Activated T-helper 1 cell treated with Interleukin-2 at 50 U/mL for 16 hours (primary cell): ENCODE data around the gene HP1BP3.
A peak's percentile ranks its signal among the peaks of the same experiment; 100 is the strongest.

Experiments used
- DNase-seq: peaks from one replicate; pipeline ENCODE4 v3.0.0-alpha.2; 2020; ENCODE audit warnings: low read depth

HP1BP3 gene

GRCh38 chr1:20711285-20712214 lies 75.6 kb downstream of the HP1BP3 start:
- DNase-seq = no peak

DNA sequence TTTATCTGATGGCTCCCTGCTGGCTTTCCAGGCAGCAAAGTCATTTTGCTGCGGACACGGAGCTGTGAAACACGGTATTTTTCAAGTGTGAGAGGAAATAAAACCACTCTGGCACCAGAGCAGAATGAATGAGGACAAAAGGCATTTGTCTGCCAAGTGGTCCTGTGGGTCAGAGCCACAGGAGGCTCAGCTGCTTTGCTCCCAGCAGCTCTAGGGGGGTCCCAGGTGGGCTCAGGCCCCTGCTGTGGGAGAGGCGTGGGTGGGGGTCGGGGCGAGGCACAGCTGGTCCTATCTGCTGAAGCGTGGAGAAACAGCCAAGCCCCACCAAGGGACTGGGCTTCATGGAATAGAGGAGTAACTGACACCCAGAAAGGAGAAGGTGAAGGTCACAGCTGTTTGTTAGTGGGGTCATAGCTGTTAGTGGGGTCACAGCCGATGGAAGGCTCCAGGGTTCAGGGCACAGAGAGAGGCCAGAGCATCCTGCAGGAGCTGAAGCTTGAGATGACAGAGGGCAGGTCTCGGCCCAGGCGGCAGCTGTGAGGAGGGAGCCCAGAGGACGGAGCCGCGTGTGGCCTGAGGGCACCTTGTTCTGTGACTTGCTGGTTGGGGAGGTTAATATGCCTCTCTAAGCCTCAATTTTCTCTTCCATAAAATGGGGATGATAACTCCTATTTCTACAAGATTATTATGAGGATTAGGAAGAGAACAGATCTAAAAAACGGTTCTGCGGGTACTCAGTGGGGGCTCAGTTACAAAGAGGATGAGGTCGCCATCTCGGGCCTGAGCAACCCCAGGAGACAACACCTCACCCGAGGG lies 76.4 kb downstream of the HP1BP3 start:
- no peak for DNase-seq

DNA sequence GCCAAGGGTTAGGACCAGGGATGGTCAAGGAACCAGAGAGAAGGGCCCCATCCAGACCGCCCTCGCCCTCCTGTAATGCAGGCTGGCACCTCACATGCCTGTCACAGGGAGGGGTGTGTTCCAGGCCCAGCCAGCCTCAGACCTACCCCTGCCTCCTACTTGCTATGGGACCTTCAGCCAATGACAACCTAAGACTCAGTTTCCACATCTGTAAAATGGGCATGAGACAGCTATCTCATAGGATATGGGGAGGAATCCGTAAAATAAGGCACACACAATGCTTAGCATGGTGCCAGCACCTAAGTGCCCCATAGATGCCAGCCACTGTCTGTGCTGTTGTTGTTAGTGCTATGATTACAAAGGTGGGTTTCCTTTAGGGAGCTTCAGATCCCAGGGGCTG lies 77.2 kb downstream of the HP1BP3 start:
- no peak for DNase-seq

DNA sequence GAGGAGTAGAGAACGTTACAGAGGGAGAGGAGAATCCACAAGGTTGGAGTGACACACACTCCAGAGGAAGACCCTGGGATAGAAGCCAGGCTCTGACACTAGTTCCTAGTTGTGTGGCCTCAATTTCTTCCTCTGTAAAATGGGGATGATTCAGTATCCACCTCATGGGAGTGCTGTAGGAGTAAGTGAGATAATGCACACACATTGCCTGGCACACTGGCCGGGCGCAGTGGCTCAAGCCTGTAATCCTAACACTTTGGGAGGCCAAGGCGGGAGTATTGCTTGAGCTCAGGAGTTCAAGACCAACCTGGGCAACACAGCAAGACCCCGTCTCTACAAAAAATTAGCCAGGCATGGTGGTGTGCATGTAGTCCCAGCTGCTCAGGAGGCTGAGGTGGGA lies 78.2 kb downstream of the HP1BP3 start:
- no peak for DNase-seq

DNA sequence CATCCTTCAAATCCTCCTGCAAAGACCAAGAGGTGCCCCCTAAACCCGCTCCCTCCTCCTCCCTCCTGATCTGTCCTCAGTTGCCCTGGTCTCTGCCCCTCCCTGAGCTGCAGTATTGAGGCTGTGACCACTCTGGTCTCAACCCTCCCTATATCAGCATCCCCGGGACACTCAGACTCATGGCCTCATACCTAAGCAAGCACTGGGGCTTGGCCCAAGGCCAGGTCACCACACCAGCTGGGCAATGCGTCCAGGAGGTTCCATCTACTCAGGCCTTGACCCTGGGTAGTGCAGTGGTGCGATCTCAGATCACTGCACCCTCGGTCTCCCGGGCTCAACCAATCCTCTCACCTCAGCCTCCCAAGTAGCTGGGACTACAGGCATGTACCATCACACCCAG lies 79.0 kb downstream of the HP1BP3 start:
- DNase-seq = no peak

GRCh38 chr1:20706841-20707240 lies 80.3 kb downstream of the HP1BP3 start:
- no peak for DNase-seq

DNA sequence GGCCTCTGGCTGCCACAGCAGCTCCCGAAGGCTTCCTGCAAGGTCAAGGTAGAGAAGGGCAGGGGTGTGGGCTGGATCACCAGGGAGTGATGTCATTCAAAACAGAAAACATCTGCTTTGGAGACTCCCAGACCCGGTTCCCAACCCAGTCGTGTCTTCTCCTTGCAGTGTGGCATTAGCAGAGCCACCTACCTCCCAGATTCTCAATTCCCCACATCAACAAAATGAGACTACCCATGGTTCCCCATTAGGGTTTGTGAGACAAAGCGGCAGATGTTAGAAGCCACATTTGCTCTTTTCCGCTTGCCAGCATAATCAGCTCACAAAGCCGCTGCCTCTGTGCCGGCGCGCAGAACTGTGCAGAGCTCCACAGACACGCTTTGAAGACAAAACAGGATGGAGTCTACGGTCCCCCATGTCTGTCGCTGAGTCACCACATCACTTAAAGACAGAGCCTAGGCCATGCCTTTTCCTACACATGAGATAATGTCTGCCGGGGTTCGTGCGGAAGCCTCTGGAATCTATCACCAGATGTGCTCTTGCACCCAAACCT lies 81.8 kb downstream of the HP1BP3 start:
- DNase-seq = no peak

- DNase-seq = no peak
Measured at GRCh38 chr1:20704390-20705202, 82.5 kb downstream of the HP1BP3 start.

DNA sequence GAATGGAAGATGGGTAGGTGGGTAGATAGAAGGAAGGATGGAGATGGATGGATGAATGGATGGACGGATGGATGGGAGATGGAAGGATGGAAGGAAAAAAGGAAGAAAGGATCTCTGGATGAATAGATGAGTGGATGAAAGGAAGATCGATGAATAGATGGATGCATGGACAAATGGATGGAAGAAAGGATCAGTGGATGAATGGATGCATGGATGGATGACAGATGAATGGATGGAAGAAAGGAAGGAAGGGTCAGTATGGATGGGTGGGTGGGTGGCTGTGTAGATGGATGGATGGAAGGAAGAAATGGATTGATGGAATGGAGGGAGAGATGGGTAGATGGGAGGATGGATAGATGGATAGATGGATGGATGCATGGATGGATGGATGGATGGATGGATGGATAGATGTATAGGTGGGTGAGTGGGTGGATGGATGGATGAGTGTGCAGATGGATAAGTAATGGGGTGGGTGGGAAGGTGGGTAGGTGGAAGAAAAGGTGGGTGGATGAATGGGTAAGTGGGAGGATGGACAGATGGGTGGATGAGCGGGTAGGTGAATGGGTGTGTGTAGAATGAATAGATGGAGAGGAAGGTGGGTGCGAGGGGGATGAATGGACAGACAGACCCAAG lies 83.9 kb downstream of the HP1BP3 start:
- DNase-seq = no peak

GRCh38 chr1:20702416-20702815 lies 84.7 kb downstream of the HP1BP3 start:
- no peak for DNase-seq

DNA sequence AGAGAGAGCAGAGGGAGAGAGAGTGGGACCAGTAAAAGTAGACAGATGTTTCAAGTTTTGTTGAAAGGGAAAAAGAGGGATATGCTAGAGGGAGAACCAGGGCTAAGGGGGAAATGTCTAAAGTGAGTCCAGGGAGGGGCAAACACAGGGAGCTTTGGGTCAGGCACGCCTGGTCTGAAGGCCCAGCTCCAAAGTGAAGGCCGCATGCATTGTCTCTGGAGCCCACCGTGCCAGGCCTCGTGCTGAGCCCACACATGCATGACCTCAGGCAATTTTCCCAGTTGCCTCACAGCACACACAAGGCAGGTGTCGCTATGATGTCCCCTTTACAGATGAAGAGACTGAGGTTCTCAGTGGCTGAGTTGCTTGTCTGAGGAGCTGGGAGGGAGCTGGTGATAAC lies 85.3 kb downstream of the HP1BP3 start:
- DNase-seq = no peak

- no peak for DNase-seq
Measured at GRCh38 chr1:20701446-20701845, 85.7 kb downstream of the HP1BP3 start.

DNA sequence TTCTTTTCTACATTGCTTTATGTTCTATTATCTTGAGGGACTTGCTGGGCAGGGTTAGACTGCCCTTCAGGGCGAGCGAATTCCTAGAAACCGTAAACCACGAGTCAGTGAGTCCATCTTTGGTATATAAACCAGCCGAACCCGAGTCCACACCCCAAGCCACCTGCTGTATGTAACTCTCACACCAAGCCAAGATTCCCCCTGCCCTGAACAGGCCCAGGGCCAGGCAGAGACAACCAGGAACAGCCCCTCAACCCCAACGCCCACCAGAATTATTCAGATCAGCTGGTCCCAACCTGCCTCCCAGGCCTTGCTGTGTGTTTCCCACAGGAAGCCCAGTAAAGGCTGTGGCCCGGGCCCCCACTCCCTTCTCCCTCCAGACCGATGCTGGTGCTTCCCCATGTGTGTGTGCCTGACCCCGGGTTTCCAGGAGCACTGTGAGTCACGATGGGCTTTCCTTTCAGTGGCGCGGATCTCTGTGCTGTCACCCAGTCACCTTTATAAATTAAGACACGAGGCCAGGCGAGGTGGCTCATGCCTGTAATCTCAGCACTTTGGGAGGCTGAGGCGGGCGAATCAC lies 86.4 kb downstream of the HP1BP3 start:
- DNase-seq = no peak

DNA sequence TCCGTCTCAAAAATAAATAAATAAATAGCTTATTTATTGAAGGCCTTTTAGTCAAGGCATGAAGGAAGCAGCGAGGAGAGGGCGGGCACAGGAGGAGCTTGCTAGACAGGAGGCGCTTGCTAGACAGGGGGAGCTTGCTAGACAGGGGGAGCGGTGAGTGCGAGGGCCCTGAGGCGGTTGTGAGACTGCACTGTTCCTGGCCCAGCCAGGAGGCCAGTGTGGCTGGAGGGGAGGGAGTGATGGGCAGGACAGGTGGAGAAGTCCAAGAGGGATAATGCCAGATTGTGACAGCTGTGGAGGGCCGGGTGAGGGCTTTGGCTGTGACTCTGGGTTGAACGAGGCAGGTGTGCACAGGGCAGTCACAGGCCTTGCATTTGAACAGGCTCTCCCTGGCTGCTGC lies 87.5 kb downstream of the HP1BP3 start:
- no peak for DNase-seq

GRCh38 chr1:20698195-20698910 lies 88.8 kb downstream of the HP1BP3 start:
- no peak for DNase-seq

- DNase-seq = no peak
Measured at GRCh38 chr1:20697563-20697962, 89.5 kb downstream of the HP1BP3 start.

DNA sequence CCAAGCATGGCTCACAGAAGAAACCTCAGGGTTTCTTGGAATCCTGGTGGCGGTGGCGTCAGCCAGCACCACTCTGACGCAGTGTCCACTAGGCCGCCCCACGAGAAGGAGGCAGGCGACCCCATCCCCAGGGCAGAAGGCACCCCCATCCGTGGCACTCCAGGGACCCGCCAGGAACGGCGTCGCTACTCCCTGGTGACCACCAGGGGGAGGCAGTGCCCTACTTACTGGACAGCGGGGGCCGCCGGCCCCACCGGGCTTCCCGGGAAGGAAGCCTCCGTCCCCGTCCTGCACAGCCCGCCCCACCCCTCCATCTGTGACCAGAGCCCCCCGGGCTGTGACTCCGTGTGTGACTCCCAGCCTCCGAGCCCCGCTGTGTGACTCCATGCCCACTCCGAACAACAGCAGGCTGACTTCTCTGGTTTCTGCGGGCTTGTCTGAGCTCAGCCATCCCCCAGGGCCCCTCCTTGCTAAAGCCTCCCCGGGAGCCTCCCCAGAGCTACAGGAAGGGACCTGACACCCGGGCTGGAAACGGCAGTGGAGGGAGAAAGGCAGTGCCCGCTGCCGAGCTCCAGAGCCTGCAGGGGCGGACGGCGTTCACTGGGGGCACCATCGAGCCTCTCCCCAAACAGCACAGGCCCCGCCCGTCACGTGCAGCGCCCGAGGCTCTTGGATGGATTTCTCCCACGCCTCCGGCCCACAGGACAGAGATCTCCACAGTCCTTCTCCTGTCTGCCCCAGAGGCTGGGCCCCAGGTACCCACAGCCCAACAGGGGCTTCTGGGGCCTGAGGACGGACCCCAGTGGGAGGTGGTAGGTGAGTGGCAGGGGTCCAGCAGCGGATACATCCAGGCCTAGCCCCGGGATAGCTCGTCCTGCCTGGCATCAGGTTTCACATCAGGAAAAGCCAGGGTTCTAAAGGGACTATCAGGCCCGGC lies 90.4 kb downstream of the HP1BP3 start:
- DNase-seq = peak; percentile 50

- DNase-seq = no peak
Measured at GRCh38 chr1:20695515-20695914, 91.6 kb downstream of the HP1BP3 start.

GRCh38 chr1:20693623-20694022 lies 93.5 kb downstream of the HP1BP3 start:
- DNase-seq = no peak
